ENCODE measurements around the gene PTX4.
"Not testable (repeated sequence)": the region's sequence is repeated elsewhere in the genome, so short reads cannot be mapped to it uniquely, and the experiment has no call there.

Gene PTX4

DNA sequence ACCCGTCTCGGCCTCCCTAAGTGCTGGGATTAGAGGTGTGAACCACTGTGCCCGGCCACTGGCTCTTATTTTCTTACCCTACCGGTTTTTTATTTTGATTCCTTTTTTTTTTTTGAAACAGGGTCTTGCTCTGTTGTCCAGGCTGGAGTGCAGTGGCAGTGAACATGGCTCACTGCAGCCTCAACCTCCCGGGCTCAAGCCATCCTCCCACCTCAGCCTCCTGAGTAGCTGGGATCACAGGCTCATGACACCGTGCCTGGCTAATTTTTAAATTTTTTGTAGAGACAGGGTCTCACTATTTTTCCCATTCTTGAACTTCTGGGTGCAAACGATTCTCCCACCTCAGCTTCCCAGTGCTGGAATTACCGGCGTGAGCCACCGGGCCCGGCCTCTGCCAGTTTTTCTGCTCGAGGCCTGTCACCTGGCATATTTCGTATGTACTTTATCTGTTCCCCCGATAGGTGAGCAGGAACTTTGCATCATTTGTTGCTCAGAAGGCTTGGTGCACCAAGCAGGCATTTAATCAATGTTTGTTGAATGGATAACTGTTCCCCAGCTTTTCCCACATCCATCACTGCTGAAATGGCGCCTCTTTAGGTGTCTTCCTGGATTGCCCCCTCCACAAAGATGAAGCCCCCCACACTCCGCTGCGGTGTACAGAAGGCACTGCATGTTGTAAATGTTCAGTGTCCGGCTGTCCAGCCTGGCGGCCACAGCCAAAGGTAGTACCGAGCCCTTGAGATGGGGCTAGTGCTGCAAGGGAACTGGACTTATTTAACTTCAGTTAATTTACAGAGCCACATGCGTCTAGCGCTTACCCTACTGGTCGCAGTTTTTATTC, 3.6 kb upstream of the PTX4 start:
- no peak for DNase-seq
- intact Hi-C loops (cut with DNase I), result loop anchor here (10.0 kb wide), 1 partner anchor 122 kb away; the partner anchor contains the start of genes CRAMP1 and IFT140

GRCh38 chr16:1491327-1491726, 2.6 kb upstream of the PTX4 start:
- intact Hi-C loops (cut with DNase I), result loop anchor here (10.0 kb wide), 1 partner anchor 123 kb away; the partner anchor contains the start of genes CRAMP1 and IFT140
- DNase-seq, result no peak

- intact Hi-C loops (cut with DNase I), result no loop called here
- DNase-seq, result no peak
Measured at GRCh38 chr16:1489077-1489476, 333 bp upstream of the PTX4 start.

- intact Hi-C loops (cut with DNase I), result no loop called here
- no peak for DNase-seq
Measured at GRCh38 chr16:1488054-1488601, 616 bp downstream of the PTX4 start.

GRCh38 chr16:1487395-1488053, 1.2 kb downstream of the PTX4 start:
- intact Hi-C loops (cut with DNase I), result no loop called here
- no peak for DNase-seq

DNA sequence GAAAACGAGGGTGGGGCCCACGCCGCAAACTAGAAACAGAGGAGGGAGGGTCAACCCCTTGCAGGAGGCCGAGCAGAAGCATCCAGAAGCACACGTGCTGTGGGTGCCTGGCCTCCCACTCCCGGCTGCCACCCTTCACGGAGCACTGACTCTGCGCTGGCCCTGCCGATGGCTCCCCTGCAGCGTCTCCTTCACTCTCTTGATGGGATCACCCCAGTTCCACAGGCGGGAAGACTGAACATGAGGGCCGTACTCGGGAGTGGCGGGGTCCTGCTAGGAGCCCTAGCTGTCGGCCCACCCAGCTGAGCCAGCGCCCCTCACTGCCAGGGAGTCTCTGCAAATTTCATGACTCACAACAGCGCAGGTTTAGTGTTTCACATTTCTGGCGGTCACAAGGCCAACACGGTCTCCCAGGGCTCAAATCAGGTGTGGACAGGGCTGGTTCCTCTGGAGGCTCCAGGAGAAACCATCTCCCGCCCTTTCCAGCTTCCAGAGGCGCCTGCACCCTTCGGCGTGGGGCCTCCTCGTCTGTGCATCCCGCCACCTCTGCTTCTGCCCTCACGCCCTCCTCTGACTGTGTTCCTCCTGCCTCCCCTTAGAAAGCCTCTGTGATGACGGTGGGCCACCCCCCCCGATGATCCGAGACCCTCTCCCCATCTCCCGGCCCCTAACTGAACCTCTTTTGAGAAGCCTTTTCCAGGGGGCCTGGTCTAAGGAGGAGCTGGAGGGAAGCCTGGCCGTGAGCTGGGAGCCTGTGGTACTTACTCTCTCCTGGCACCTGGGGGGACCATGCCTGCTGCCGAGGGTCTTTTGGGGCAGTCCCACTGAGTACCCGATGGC, 2.0 kb downstream of the PTX4 start:
- intact Hi-C loops (cut with DNase I), result no loop called here
- no peak for DNase-seq

- intact Hi-C loops (cut with DNase I), result no loop called here
- no peak for DNase-seq
Measured at GRCh38 chr16:1485847-1486496, 2.8 kb downstream of the PTX4 start.

- intact Hi-C loops (cut with DNase I), result no loop called here
- DNase-seq, result no peak
Measured at GRCh38 chr16:1481906-1482835, 6.6 kb downstream of the PTX4 start.

GRCh38 chr16:1478937-1479336, 9.8 kb downstream of the PTX4 start:
- DNase-seq, result not testable (repeated sequence)
- intact Hi-C loops (cut with DNase I), result loop anchor here (10.0 kb wide), 2 partner anchors 54 to 124 kb away; partner anchors contain the start of genes GNPTG, TSR3 and UQCC4

GRCh38 chr16:1477033-1477432, 11.7 kb downstream of the PTX4 start:
- intact Hi-C loops (cut with DNase I), result loop anchor here (10.0 kb wide), 2 partner anchors 52 to 122 kb away; partner anchors contain the start of genes GNPTG, TSR3 and UQCC4
- DNase-seq, result no peak

DNA sequence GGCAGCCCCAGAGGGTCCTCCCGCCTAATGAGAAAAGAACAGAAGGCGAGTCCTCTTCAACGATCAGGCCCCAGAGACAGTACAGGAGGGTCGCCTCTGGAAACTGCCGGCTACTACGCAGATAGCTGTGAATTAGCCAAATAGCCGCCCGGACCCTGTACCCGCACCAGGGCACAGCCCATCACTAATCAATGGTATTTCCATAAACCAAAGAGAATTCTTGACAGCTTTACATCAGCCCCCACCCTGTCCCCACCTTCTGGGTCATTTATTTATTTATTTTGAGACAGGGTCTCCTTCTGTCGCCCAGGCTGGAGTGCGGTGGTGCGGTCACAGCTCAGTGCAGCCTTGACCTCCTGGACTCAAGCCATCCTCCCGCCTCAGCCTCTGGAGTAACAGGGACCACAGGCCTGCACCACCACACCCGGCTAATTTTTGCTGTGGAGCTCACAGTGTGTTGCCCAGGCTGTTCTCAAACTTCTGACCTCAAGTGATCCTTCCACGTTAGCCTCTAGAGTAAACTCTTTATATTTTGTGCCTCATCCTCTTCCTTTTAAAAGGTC, 13.1 kb downstream of the PTX4 start:
- intact Hi-C loops (cut with DNase I), result loop anchor here (10.0 kb wide), 2 partner anchors 51 to 121 kb away; partner anchors contain the start of genes GNPTG, TSR3 and UQCC4
- DNase-seq, result peak in 2 of 42 donors; percentile 20 to 45

DNA sequence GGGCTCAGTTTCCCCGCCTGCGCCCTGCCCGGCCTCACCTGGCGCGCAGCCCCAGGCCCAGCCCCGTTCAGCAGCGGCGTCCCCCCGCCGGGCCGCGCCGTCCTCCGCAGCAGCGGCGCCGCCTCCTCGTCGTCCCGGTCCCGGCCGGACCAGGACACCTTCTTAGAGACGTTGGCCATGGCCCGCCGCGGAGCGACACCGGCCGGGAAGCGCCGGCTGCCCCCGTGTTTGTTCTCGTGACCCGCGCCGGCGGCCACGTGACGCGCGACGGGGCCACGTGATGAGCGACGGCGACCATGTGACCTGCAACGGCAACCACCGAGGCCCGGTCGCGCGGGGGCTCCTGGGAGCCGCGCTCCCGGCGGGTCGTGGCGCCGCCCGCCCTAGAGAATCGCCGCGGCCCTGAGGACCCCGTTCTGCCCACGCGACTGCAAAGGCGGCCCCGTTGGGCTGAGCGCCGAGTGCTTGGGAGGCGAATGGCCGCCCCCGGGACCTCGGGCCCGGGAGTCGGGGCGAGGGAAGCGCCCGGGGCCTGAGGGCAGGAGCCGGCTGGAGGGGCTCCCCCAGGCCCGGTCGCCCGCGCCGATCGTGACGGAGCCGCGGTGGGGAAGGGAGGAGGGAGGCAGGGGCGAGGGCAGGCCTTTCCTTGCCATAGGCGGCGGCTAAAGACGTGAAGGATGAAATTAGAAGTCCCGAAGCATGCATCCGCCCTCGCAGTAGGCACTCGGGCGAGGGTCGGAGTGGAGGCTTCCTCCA, 13.8 kb downstream of the PTX4 start, which contains the start of gene CLCN7:
TSS of gene CLCN7 (minus strand) at position 233 of the 756 bp plus-strand sequence. CDS start at position 179, 54 bp downstream.
- peak; percentile 74 to 96 (median 89) for DNase-seq
- intact Hi-C loops (cut with DNase I), result loop anchor here (10.0 kb wide), 2 partner anchors 50 to 120 kb away; partner anchors contain the start of genes GNPTG, TSR3 and UQCC4

DNA sequence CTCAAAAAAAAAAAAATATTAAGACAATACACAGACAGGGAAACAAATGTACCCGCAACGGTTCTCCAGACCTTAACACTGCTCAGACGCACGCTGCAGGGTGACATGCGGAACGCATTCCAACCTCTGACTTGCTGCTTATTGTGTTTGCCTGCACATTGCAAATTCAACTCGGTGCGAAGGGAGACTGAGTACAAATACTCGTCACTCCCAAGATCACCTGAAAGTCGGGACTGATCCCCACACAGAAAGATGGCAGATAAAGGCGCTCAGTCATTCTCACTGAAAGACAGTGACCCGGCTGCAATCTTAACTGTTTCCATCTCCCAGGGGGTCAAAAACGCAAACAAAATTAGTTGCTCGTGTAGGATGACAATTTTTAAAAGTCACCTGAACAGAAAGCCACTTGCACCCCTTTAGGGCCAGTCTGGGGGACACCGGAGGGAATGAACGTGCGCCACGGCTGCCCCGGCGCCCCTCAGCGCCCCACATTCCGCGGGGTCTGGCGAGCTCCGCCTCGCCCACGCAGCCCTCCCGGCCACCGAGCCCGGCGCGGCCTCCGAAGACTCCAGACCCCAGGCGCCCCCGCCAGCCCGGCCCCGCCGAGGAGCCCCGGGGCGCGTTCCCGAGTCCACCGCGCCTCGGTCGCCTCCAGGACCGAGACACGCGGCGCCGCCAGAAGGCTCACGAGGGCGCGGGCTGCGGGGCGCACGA, 14.5 kb downstream of the PTX4 start:
- intact Hi-C loops (cut with DNase I), result loop anchor here (10.0 kb wide), 2 partner anchors 49 to 119 kb away; partner anchors contain the start of genes GNPTG, TSR3 and UQCC4
- DNase-seq, result peak in 1 of 42 donors; percentile 20

GRCh38 chr16:1472974-1473373, 15.8 kb downstream of the PTX4 start:
- DNase-seq, result no peak
- intact Hi-C loops (cut with DNase I), result loop anchor here (10.0 kb wide), 2 partner anchors 48 to 118 kb away; partner anchors contain the start of genes GNPTG, TSR3 and UQCC4

DNA sequence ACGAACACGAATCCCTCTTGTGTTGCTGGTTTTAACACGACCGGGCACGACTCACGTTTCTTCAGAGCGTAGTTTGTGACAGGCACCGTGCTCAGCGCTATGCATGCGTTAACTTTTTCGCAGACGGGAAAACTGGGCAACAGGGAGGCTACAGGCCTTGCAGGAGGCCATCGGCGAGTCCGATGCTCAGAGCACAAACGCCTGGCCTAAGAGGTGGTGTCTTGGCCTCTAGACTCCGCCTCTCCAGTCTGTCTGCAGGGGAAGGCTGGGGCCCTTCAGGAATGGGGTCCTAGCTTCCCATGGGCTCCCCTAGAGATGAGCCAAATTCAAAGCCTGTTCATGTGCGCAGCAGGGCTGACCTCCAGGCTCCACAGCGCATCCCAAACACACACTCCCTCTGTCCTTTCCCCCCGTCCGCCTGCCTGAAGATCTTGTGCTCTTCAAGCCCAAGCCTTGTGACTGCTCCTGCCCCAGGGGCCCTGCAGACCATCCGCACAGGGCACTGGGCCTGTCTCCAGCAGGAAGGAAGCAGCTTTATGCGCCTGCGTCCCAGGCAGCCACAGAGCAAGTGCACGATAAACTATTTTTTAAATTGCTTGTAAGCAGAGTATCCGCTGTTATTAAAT, 17.1 kb downstream of the PTX4 start:
- intact Hi-C loops (cut with DNase I), result loop anchor here (10.0 kb wide), 2 partner anchors 47 to 117 kb away; partner anchors contain the start of genes GNPTG, TSR3 and UQCC4

More for the DNA sequence above, 17.1 kb downstream of the PTX4 start:
- no peak for DNase-seq
